ENCODE data around the gene SH3GL2.

SH3GL2 gene

GRCh38 chr9:17637229-17637628, 58.4 kb downstream of the SH3GL2 start:
- no peak overlapping the region for H3K4me3 ChIP-seq (ENCODE audit: low read length)
- no peaks in the 10 kb centered on the region for H3K4me1 ChIP-seq (ENCODE audit: control insufficient read depth, low read length)
- no peak overlapping the region for H3K27ac ChIP-seq (ENCODE audit: low read depth, low read length)

DNA sequence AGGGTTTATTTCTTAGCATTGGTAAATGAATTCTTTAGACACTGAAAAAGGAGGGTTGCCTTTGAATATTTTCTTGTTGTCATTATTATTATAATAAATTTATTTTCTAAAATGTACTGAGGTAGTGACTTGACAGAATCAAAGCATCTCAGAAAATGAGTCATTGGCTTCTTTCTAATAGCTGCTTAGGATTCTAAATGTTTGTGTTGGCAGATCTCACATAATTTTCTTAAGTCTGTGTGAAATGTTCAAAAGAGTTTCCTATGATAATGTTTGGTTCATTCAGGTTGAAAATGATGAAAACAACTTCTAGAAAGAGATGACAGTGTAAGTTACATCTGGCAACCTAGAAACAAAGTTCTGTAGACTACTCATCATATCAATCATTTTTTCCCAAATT, 69.7 kb downstream of the SH3GL2 start:
- H3K4me2 ChIP-seq (ENCODE audit: low read length): no peak overlapping the region
- no peaks in the 10 kb centered on the region for H3K4me1 ChIP-seq (ENCODE audit: control insufficient read depth, low read length)
- no peaks in the 10 kb centered on the region for H3K9me3 ChIP-seq (ENCODE audit: control insufficient read depth, insufficient read depth, low read length)
- no peaks in the 10 kb centered on the region for H3K79me2 ChIP-seq (ENCODE audit: control insufficient read depth, low read length)
- no peak for TF ChIP-seq EZH2phosphoT487 (IDR thresholded peaks at IDR 0.05; ENCODE audit: borderline replicate concordance, low read length)
- TF ChIP-seq, protein P1, sequence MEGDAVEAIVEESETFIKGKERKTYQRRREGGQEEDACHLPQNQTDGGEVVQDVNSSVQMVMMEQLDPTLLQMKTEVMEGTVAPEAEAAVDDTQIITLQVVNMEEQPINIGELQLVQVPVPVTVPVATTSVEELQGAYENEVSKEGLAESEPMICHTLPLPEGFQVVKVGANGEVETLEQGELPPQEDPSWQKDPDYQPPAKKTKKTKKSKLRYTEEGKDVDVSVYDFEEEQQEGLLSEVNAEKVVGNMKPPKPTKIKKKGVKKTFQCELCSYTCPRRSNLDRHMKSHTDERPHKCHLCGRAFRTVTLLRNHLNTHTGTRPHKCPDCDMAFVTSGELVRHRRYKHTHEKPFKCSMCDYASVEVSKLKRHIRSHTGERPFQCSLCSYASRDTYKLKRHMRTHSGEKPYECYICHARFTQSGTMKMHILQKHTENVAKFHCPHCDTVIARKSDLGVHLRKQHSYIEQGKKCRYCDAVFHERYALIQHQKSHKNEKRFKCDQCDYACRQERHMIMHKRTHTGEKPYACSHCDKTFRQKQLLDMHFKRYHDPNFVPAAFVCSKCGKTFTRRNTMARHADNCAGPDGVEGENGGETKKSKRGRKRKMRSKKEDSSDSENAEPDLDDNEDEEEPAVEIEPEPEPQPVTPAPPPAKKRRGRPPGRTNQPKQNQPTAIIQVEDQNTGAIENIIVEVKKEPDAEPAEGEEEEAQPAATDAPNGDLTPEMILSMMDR (IDR thresholded peaks at IDR 0.05; ENCODE audit: low read depth, low read length, poor library complexity, severe bottlenecking): no peak
- no peak overlapping the region for H3K27ac ChIP-seq (ENCODE audit: low read depth, low read length)
- no peaks in the 10 kb centered on the region for H4K20me1 ChIP-seq (ENCODE audit: control insufficient read depth, insufficient read depth, low read depth, low read length)
- H3K36me3 ChIP-seq (ENCODE audit: control insufficient read depth, low read length): no peaks in the 10 kb centered on the region
- H3K4me3 ChIP-seq (ENCODE audit: low read length): no peak overlapping the region
- H3K9me2 ChIP-seq (replicated peaks; ENCODE audit: control insufficient read depth, low read length): no peaks in the 10 kb centered on the region
- H3K27me3 ChIP-seq (ENCODE audit: control insufficient read depth, low read length): no peaks in the 10 kb centered on the region
- no peaks in the 10 kb centered on the region for H3F3A ChIP-seq (ENCODE audit: control insufficient read depth, insufficient read depth)

More at GRCh38 chr9:17637229-17637628, 58.4 kb downstream of the SH3GL2 start:
- no peaks in the 10 kb centered on the region for H3K36me3 ChIP-seq (ENCODE audit: control insufficient read depth, low read length)
- no peak overlapping the region for H3K4me2 ChIP-seq (ENCODE audit: low read length)
- H3K9me3 ChIP-seq (ENCODE audit: control insufficient read depth, insufficient read depth, low read length): no peaks in the 10 kb centered on the region
- no peaks in the 10 kb centered on the region for H3K79me2 ChIP-seq (ENCODE audit: control insufficient read depth, low read length)
- H4K20me1 ChIP-seq (ENCODE audit: control insufficient read depth, insufficient read depth, low read depth, low read length): no peaks in the 10 kb centered on the region
- TF ChIP-seq EZH2phosphoT487 (IDR thresholded peaks at IDR 0.05; ENCODE audit: borderline replicate concordance, low read length): no peak
- TF ChIP-seq, protein P1 (IDR thresholded peaks at IDR 0.05; ENCODE audit: low read depth, low read length, poor library complexity, severe bottlenecking): no peak
- H3K27me3 ChIP-seq (ENCODE audit: control insufficient read depth, low read length): no peaks in the 10 kb centered on the region
- H3F3A ChIP-seq (ENCODE audit: control insufficient read depth, insufficient read depth): no peaks in the 10 kb centered on the region
- no peaks in the 10 kb centered on the region for H3K9me2 ChIP-seq (replicated peaks; ENCODE audit: control insufficient read depth, low read length)

- H3K4me3 ChIP-seq (ENCODE audit: low read length): no peak overlapping the region
- H4K20me1 ChIP-seq (ENCODE audit: control insufficient read depth, insufficient read depth, low read depth, low read length): no peaks in the 10 kb centered on the region
- no peaks in the 10 kb centered on the region for H3F3A ChIP-seq (ENCODE audit: control insufficient read depth, insufficient read depth)
- no peak overlapping the region for H3K27ac ChIP-seq (ENCODE audit: low read depth, low read length)
- H3K79me2 ChIP-seq (ENCODE audit: control insufficient read depth, low read length): no peaks in the 10 kb centered on the region
- no peak for TF ChIP-seq EZH2phosphoT487 (IDR thresholded peaks at IDR 0.05; ENCODE audit: borderline replicate concordance, low read length)
- TF ChIP-seq, protein P1 (IDR thresholded peaks at IDR 0.05; ENCODE audit: low read depth, low read length, poor library complexity, severe bottlenecking): no peak
- no peaks in the 10 kb centered on the region for H3K36me3 ChIP-seq (ENCODE audit: control insufficient read depth, low read length)
- H3K9me3 ChIP-seq (ENCODE audit: control insufficient read depth, insufficient read depth, low read length): no peaks in the 10 kb centered on the region
- H3K4me1 ChIP-seq (ENCODE audit: control insufficient read depth, low read length): no peaks in the 10 kb centered on the region
- no peaks in the 10 kb centered on the region for H3K9me2 ChIP-seq (replicated peaks; ENCODE audit: control insufficient read depth, low read length)
- H3K27me3 ChIP-seq (ENCODE audit: control insufficient read depth, low read length): no peaks in the 10 kb centered on the region
- no peak overlapping the region for H3K4me2 ChIP-seq (ENCODE audit: low read length)
Measured at GRCh38 chr9:17651725-17652124, 72.9 kb downstream of the SH3GL2 start.
